Measurements from ENCODE around the gene POU4F1. TPM values are rescaled to one million over a fixed set of nuclear protein-coding genes. Genes with fewer than 3 reads are reported as not detected.

POU4F1 gene
- not detected for total RNA-seq

GRCh38 chr13:78603240-78603957 lies at the start of gene POU4F1:
Gene POU4F1, minus strand, starts transcription at chr13:78603552. Its CDS starts 226 bp downstream, at chr13:78603326.

Other genes with a start within 250 kb of the POU4F1 start
- 10 to 100 TPM; 10.7 to 17.6 TPM for gene OBI1, start 55.6 kb upstream of the POU4F1 start, total RNA-seq